Stomach smooth muscle (tissue), 2 donors: ENCODE measurements around the gene STK16.

ENCODE experiments used
- H3K27ac ChIP-seq: one replicate; pipeline ENCODE4 v1.7.0; 2013; ENCODE audit warnings: mild to moderate bottlenecking, low read length, inconsistent platforms
- H3K27me3 ChIP-seq, 2 donors: one replicate each; pipeline ENCODE4 v1.7.0; 2013; ENCODE audit warnings: low read length in 2 of 2; ENCODE audit not compliant: insufficient read depth in 2 of 2, control insufficient read depth in 1 of 2
- H3K36me3 ChIP-seq, 2 donors: one replicate each; pipeline ENCODE4 v1.7.0; 2013; ENCODE audit warnings: low read length in 2 of 2; ENCODE audit not compliant: control insufficient read depth in 2 of 2, insufficient read depth in 2 of 2
- H3K4me1 ChIP-seq: one replicate; pipeline ENCODE4 v1.7.0; 2013; ENCODE audit warnings: low read length; ENCODE audit not compliant: control insufficient read depth, insufficient read depth
- H3K4me3 ChIP-seq, 2 donors: one replicate each; pipeline ENCODE4 v1.7.0; 2013; ENCODE audit warnings: low read length in 2 of 2
- H3K9ac ChIP-seq, 2 donors: one replicate each; pipeline ENCODE4 v1.7.0; 2013; ENCODE audit warnings: low read length in 2 of 2, mild to moderate bottlenecking in 1 of 2
- H3K9me3 ChIP-seq, 2 donors: one replicate each; pipeline ENCODE4 v1.7.0; 2013; ENCODE audit warnings: low read length in 2 of 2; ENCODE audit not compliant: control insufficient read depth in 2 of 2
- donor health status: healthy.
- donor health status: Pancreatic carcinoma.

Gene STK16

GRCh38 chr2:219247678-219248642, 2.7 kb downstream of the STK16 start:
- Histone ChIP-seq H3K9ac (no peak overlapping the region), H3K9me3 (no peaks in the 10 kb centered on the region), H3K36me3 (peaks cover 16 to 22% of the 10 kb centered on the region in 2 donors), H3K27me3 (no peaks in the 10 kb centered on the region), H3K27ac (peak overlapping the region; percentile 41), H3K4me3 (no peak overlapping the region), H3K4me1 (peaks cover 61% of the 10 kb centered on the region)

- no peaks in the 10 kb centered on the region for H3K9me3 ChIP-seq
- H3K4me3 ChIP-seq: peak overlapping the region in 1 of 2 donors; percentile 54
- H3K9ac ChIP-seq: peak overlapping the region; percentile 7 to 64
- peaks cover 67% of the 10 kb centered on the region for H3K4me1 ChIP-seq
- no peaks in the 10 kb centered on the region for H3K27me3 ChIP-seq
- H3K27ac ChIP-seq: peak overlapping the region; percentile 90
- H3K36me3 ChIP-seq: peaks cover 16 to 22% of the 10 kb centered on the region in 2 donors
These were observed 3.5 kb downstream of the STK16 start for GRCh38 chr2:219248845-219249202.

- Histone ChIP-seq H3K36me3 (peaks cover 16 to 22% of the 10 kb centered on the region in 2 donors), H3K27ac (peak overlapping the region; percentile 90), H3K27me3 (no peaks in the 10 kb centered on the region), H3K4me1 (peaks cover 73% of the 10 kb centered on the region), H3K9me3 (no peaks in the 10 kb centered on the region), H3K9ac (peak overlapping the region; percentile 7 to 64), H3K4me3 (peak overlapping the region; percentile 28 to 54)
These were observed 4.1 kb downstream of the STK16 start for GRCh38 chr2:219249203-219249980.

- H3K27ac ChIP-seq: peak overlapping the region; percentile 90
- no peaks in the 10 kb centered on the region for H3K27me3 ChIP-seq
- no peaks in the 10 kb centered on the region for H3K9me3 ChIP-seq
- H3K4me1 ChIP-seq: peaks cover 71% of the 10 kb centered on the region
- peak overlapping the region; percentile 28 to 54 for H3K4me3 ChIP-seq
- peaks cover 16 to 22% of the 10 kb centered on the region in 2 donors for H3K36me3 ChIP-seq
- H3K9ac ChIP-seq: peak overlapping the region; percentile 7 to 64
These were observed 4.9 kb downstream of the STK16 start for GRCh38 chr2:219250049-219250781.

- peaks cover 60% of the 10 kb centered on the region for H3K4me1 ChIP-seq
- H3K36me3 ChIP-seq: peaks cover 16 to 22% of the 10 kb centered on the region in 2 donors
- H3K4me3 ChIP-seq: peak overlapping the region in 1 of 2 donors; percentile 29
- H3K27me3 ChIP-seq: no peaks in the 10 kb centered on the region
- peak overlapping the region; percentile 90 for H3K27ac ChIP-seq
- no peaks in the 10 kb centered on the region for H3K9me3 ChIP-seq
- peak overlapping the region in 1 of 2 donors; percentile 86 for H3K9ac ChIP-seq
These were observed 6.4 kb downstream of the STK16 start for GRCh38 chr2:219251656-219252055.

GRCh38 chr2:219252084-219252483, 6.8 kb downstream of the STK16 start:
- H3K9ac ChIP-seq: peak overlapping the region in 1 of 2 donors; percentile 86
- peak overlapping the region; percentile 90 for H3K27ac ChIP-seq
- H3K9me3 ChIP-seq: no peaks in the 10 kb centered on the region
- H3K4me3 ChIP-seq: peak overlapping the region in 1 of 2 donors; percentile 96
- H3K27me3 ChIP-seq: no peaks in the 10 kb centered on the region
- peaks cover 16 to 22% of the 10 kb centered on the region in 2 donors for H3K36me3 ChIP-seq
- peaks cover 58% of the 10 kb centered on the region for H3K4me1 ChIP-seq

- peaks cover 14 to 17% of the 10 kb centered on the region in 2 donors for H3K36me3 ChIP-seq
- H3K9ac ChIP-seq: peak overlapping the region; percentile 73 to 86
- no peaks in the 10 kb centered on the region for H3K9me3 ChIP-seq
- H3K27me3 ChIP-seq: no peaks in the 10 kb centered on the region
- H3K27ac ChIP-seq: peak overlapping the region; percentile 90
- peaks cover 56% of the 10 kb centered on the region for H3K4me1 ChIP-seq
- peak overlapping the region; percentile 90 to 96 for H3K4me3 ChIP-seq
These were observed 7.3 kb downstream of the STK16 start for GRCh38 chr2:219252570-219252899.

- Histone ChIP-seq H3K36me3 (peaks cover 8 to 12% of the 10 kb centered on the region in 2 donors), H3K9me3 (no peaks in the 10 kb centered on the region), H3K27me3 (no peaks in the 10 kb centered on the region), H3K9ac (peak within 1 kb of the TSS; percentile 73 to 86), H3K27ac (peak within 1 kb of the TSS; percentile 90), H3K4me3 (peak within 1 kb of the TSS; percentile 90 to 96), H3K4me1 (peaks cover 55% of the 10 kb centered on the region)
These were observed 7.8 kb downstream of the STK16 start, which contains the start of gene TUBA4B for GRCh38 chr2:219252900-219253752. Gene TUBA4B, plus strand, starts transcription at chr2:219253243. Its CDS starts 165 bp downstream, at chr2:219253408.

GRCh38 chr2:219253753-219254589, 8.7 kb downstream of the STK16 start, which contains the start of gene TUBA4A:
Gene TUBA4A, minus strand, starts transcription at chr2:219253918. Its CDS starts 60 bp downstream, at chr2:219253858.
- H3K9ac ChIP-seq: peak within 1 kb of the TSS; percentile 73 to 86
- peak within 1 kb of the TSS; percentile 90 for H3K27ac ChIP-seq
- peak within 1 kb of the TSS; percentile 90 to 96 for H3K4me3 ChIP-seq
- no peaks in the 10 kb centered on the region for H3K27me3 ChIP-seq
- peaks cover 6 to 9% of the 10 kb centered on the region in 2 donors for H3K36me3 ChIP-seq
- peaks cover 51% of the 10 kb centered on the region for H3K4me1 ChIP-seq
- H3K9me3 ChIP-seq: no peaks in the 10 kb centered on the region
